HL-60 (cell line): ENCODE data around the gene GALT.
A peak's percentile ranks its signal among the peaks of the same experiment; 100 is the strongest.

Experiments used
- DNase-seq, 2 experiments: peaks; one replicate each; pipeline ENCODE4 v3.0.0-alpha.2; 2010 to 2020; ENCODE audit warnings: low read depth in 1 of 2, low spot score in 1 of 2
- H3K27ac ChIP-seq: fragments of 250-450 bp; sonication (Bioruptor Pico); replicated peaks from 2 replicates; pipeline ENCODE4 v1.5.1; 2020; ENCODE audit warnings: mild to moderate bottlenecking, moderate library complexity
- H3K27me3 ChIP-seq: fragments of 250-450 bp; sonication (Bioruptor Pico); 2 replicates; pipeline ENCODE4 v1.5.1; 2021; ENCODE audit warnings: mild to moderate bottlenecking, moderate library complexity; ENCODE audit not compliant: insufficient read depth, poor library complexity, severe bottlenecking
- H3K4me3 ChIP-seq: replicated peaks from 2 replicates; pipeline ENCODE4 v1.5.1; 2011; ENCODE audit warnings: mild to moderate bottlenecking, control low read depth, low read length; ENCODE audit not compliant: insufficient read depth
- GABPA ChIP-seq: IDR thresholded peaks from 2 replicates; pipeline ENCODE4 v1.6.1; 2012; ENCODE audit warnings: low read depth
- POLR2AphosphoS5 ChIP-seq: IDR thresholded peaks from 2 replicates; pipeline ENCODE4 v1.6.1; 2012; ENCODE audit warnings: low read depth
- SPI1 ChIP-seq: IDR thresholded peaks from 2 replicates; pipeline ENCODE4 v1.6.1; 2012; ENCODE audit warnings: low read depth, mild to moderate bottlenecking, borderline replicate concordance
- TF ChIP-seq, protein P1 (sequence below): IDR thresholded peaks from one replicate; pipeline ENCODE4 v1.5.1; 2011; ENCODE audit warnings: low read length, control low read depth, inconsistent platforms; ENCODE audit not compliant: insufficient read depth
- TF ChIP-seq, protein P2 (sequence below): IDR thresholded peaks from 2 replicates; pipeline ENCODE4 v1.6.1; 2012; ENCODE audit warnings: low read depth; ENCODE audit not compliant: insufficient replicate concordance

GALT gene

DNA sequence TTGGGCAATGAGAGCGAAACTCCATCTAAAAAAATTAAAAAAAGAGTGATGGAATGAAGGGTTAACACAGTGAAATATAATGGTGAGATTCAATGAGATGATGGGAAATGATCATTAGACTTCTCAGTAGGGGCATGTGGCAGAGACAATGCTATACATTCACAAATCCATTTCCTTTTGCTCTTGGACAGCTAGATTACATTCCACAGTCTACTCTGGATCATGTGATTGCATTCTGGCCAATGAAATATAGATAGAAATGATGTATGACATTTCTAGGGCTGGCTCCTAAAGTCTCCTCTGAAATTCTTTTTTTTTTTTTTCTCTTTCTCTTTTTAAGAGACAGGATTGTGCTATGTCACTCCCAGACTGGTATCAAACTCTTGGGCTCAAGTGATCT, 3.8 kb upstream of the GALT start:
- no peaks in the 10 kb centered on the region for H3K27me3 ChIP-seq

DNA sequence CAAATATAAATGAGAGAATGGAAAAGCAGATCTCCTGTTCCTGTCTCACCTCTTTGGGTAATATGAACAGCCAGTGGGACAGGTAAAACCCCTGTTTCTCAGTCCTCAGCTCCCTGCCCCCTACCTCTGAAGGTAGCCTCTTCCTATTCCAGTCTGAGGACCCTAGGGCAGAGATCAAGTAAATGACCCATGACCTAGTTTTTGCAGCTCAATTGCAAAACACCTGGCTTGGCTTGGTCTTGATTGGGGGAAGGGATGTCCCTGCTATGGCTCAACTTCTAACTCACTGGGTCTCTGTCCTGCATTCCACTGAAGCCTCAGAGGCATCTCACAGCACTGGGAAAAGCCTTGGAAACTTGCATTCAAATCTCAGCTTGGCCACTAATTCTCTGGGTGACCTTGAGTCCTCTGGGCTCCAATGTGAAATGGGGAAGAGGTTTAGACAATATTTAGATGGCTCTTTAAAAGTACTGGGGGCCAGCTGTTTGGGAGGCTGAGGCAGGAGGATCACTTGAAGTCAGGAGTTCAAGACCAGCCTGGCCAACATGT, 1.6 kb upstream of the GALT start:
- TF ChIP-seq, protein P1, sequence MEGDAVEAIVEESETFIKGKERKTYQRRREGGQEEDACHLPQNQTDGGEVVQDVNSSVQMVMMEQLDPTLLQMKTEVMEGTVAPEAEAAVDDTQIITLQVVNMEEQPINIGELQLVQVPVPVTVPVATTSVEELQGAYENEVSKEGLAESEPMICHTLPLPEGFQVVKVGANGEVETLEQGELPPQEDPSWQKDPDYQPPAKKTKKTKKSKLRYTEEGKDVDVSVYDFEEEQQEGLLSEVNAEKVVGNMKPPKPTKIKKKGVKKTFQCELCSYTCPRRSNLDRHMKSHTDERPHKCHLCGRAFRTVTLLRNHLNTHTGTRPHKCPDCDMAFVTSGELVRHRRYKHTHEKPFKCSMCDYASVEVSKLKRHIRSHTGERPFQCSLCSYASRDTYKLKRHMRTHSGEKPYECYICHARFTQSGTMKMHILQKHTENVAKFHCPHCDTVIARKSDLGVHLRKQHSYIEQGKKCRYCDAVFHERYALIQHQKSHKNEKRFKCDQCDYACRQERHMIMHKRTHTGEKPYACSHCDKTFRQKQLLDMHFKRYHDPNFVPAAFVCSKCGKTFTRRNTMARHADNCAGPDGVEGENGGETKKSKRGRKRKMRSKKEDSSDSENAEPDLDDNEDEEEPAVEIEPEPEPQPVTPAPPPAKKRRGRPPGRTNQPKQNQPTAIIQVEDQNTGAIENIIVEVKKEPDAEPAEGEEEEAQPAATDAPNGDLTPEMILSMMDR: no peak
- no peak for TF ChIP-seq POLR2AphosphoS5
- TF ChIP-seq GABPA: no peak
- TF ChIP-seq, protein P2, sequence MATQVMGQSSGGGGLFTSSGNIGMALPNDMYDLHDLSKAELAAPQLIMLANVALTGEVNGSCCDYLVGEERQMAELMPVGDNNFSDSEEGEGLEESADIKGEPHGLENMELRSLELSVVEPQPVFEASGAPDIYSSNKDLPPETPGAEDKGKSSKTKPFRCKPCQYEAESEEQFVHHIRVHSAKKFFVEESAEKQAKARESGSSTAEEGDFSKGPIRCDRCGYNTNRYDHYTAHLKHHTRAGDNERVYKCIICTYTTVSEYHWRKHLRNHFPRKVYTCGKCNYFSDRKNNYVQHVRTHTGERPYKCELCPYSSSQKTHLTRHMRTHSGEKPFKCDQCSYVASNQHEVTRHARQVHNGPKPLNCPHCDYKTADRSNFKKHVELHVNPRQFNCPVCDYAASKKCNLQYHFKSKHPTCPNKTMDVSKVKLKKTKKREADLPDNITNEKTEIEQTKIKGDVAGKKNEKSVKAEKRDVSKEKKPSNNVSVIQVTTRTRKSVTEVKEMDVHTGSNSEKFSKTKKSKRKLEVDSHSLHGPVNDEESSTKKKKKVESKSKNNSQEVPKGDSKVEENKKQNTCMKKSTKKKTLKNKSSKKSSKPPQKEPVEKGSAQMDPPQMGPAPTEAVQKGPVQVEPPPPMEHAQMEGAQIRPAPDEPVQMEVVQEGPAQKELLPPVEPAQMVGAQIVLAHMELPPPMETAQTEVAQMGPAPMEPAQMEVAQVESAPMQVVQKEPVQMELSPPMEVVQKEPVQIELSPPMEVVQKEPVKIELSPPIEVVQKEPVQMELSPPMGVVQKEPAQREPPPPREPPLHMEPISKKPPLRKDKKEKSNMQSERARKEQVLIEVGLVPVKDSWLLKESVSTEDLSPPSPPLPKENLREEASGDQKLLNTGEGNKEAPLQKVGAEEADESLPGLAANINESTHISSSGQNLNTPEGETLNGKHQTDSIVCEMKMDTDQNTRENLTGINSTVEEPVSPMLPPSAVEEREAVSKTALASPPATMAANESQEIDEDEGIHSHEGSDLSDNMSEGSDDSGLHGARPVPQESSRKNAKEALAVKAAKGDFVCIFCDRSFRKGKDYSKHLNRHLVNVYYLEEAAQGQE: no peak
- no peak for TF ChIP-seq SPI1
- no peaks in the 10 kb centered on the region for H3K27me3 ChIP-seq
- H3K27ac ChIP-seq: no peak overlapping the region
- no peak overlapping the region for H3K4me3 ChIP-seq
- no peak for DNase-seq

More for the DNA sequence above, 3.8 kb upstream of the GALT start:
- Histone ChIP-seq H3K27ac (no peak overlapping the region), H3K4me3 (no peak overlapping the region)
- TF ChIP-seq GABPA: no peak
- TF ChIP-seq, protein P2: no peak
- no peak for TF ChIP-seq POLR2AphosphoS5
- TF ChIP-seq, protein P1: no peak
- TF ChIP-seq SPI1: no peak
- DNase-seq: no peak

DNA sequence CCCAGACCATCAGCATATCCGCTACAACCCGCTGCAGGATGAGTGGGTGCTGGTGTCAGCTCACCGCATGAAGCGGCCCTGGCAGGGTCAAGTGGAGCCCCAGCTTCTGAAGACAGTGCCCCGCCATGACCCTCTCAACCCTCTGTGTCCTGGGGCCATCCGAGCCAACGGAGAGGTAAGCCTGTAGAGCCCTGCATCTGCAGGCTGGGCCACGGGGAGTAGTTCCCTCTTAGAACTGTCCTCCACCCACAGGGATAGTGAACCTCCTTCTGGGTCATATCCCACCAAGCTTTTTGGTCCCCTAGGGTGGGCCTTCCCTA, 569 bp downstream of the GALT start:
- TF ChIP-seq GABPA (no peak), SPI1 (no peak), POLR2AphosphoS5 (no peak)
- TF ChIP-seq, protein P1: no peak
- TF ChIP-seq, protein P2: no peak
- DNase-seq: no peak
- Histone ChIP-seq H3K27me3 (no peaks in the 10 kb centered on the region), H3K4me3 (peak overlapping the region; percentile 72), H3K27ac (peak overlapping the region; percentile 69)
